Measurements from ENCODE around the gene CXCL3.

CXCL3 gene

DNA sequence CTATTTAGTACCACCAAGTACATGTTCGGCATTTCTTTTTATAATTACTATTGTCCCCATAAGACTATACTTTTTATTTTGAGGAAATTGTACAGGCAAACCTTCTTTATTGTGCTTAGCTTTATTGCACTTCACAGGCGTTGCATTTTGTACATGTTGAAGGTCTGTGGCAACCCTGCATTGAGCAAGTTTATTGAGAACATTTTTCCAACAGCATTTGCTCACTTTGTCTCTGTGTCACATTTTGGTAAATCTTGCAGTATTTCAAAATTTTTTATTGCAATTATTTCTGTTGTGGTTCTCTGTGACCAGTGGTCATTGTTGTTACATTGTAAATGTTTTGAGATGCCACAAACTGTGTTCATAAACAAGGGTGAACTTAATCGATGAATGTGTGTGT is 29.2 kb downstream of the CXCL3 start:
- DNase-seq = no peak

DNA sequence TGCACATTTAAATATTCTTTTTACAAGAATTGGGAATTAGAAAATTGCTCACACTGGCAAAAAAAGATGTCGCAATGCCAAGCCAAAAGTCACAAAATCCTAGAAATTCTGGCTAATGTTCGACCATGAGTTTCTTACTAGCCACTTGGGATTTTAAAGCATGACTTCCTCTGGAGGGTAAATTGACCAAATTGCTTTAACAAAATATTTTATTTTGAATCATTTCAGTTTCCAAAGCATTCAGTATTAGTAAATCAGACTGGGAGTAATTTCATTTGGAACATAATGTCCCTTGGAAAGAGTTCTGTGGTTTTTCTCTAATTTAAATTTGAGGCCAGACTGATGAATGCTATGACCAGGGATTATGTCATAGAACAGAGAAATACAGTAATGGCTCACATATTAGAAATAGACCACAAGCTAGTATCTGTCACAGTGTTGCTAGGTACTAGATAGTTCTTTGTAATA is 32.4 kb downstream of the CXCL3 start:
- no peak for DNase-seq

DNA sequence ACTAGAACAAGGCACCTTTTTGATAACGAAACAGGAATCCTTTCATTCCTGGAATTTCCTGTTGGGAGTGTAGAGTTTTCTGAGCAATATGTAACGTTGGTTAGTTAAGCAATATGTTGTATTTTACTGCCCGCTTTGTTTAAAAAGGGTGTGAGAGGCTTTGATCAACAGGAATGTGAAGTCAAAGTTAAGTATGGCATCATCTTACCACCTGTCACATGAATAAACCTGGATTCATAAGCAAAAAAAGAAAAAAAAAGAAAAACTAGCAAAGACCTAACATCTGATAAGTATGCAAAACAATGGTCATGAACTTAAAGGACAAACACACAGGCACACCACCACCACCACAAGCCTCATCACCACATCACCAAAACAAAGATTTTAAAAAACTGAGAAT is 33.0 kb downstream of the CXCL3 start:
- DNase-seq = no peak

DNA sequence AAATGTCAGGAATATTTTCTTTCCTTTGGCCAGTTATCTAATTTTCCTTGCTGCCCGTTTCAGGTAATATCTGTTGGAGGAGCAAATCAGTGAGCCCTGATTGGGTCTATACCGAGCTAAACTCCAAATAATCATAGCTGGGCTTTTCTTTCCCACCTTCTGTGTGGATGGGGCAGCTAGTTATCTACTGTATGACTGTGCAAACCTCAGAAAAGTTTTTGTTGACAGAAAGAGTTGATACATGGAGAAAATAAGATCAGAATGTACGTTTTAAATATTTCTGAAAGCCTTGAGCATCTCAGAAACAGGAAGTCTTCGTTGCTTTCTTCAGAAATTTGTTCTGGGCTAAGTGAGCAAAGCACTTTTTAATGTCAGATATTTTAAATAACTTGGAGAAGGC is 33.8 kb downstream of the CXCL3 start:
- no peak for DNase-seq

DNA sequence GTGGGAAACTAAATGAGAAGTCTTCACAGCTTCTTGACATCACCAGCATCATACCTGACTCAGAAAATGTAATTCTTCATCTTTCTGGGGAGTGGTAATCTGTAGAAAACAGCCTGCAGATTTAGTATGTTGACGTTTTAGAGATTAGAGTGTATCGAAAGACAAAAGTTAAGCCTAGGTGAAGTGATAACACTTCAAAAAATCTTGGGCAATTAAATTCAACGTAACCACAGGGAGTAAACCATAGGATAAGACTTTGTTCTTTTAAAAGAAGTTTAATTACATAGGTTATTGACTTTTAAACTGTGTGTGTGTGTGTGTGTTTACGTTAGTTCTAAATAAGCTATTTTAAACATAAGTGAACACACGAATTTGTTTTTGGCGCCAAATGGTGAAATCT is 38.2 kb downstream of the CXCL3 start:
- DNase-seq = no peak

DNA sequence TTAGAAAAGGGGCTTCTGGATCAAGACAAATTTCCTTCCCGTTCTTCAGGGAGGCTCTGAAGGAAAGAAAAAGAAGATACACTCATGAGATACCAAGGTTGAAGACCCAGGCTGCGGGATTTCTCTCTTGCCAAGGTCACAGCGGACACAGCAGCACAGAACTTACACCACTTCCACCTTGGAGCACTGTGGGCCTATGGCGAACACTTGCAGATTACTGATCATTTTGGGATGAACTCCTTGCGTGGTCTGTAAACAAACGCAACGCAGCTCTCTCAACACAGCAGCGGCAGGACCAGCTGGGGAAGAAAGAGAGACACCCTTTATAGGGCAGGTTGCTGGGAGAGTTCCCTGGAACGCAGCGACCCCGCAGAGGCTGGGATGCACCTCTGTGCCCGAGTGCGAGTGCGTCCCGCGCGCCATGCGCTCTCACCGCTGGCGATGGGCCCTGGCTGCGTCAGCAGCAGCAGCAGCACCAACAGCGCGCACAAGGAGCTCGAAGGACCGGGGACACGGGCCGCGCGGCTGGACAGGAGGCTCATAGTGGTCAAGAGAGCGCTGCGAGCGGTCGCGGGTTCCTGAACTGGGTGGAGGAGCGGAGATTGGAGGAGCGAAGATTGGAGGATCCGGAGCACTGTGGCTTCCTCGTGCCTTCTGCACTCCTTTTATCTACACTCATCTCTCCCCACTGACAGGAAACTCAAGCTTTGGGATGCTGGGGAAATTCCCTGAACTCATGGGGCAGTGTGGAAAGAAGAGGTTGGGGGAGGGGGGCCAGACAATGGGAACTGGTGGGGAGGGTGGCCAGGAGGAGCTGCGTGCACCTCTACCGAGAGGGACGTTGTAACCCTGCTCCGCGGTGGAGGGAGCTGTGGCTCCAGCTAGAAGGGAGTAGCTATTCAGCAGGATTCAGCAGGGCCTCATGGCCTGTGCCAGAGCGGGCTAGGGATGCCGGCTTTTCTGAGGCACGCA is 40.2 kb downstream of the CXCL3 start, which contains the start of gene CXCL5:
CXCL5 (minus strand) TSS at position 638 of the 972 bp plus-strand sequence; CDS start at position 542, 96 bp downstream.
- no peak for DNase-seq

DNA sequence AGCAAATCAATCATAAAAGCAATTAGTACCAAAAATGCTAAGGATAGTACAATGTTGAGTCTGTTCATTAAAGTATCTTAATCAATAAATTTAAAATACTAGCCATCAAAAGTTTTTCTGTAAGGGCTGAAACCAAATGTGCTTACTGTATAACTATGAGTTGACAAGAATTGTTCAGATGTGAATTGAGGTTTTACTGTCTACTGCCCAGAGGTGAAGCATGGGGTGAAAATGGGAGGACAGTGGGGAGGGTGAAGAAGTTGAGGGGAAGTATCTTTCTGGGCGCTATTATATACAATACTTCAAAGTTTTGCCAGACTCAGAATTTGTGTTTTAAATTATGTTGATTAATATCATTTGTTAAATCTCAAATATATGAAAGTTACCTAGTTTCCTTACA is 46.4 kb downstream of the CXCL3 start:
- no peak for DNase-seq

DNA sequence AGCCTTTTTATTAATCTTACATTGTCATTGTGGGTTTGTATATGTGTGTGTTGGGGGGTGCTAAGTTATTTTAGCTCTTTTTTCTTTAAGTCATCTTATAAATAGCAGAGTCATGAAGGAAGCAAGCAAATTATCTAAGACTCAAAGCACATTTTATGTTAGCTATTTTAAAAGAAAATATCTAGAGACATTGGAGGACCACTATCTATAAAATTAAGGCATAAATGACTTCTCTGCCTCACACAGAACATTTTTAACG is 46.8 kb downstream of the CXCL3 start:
- DNase-seq = no peak

DNA sequence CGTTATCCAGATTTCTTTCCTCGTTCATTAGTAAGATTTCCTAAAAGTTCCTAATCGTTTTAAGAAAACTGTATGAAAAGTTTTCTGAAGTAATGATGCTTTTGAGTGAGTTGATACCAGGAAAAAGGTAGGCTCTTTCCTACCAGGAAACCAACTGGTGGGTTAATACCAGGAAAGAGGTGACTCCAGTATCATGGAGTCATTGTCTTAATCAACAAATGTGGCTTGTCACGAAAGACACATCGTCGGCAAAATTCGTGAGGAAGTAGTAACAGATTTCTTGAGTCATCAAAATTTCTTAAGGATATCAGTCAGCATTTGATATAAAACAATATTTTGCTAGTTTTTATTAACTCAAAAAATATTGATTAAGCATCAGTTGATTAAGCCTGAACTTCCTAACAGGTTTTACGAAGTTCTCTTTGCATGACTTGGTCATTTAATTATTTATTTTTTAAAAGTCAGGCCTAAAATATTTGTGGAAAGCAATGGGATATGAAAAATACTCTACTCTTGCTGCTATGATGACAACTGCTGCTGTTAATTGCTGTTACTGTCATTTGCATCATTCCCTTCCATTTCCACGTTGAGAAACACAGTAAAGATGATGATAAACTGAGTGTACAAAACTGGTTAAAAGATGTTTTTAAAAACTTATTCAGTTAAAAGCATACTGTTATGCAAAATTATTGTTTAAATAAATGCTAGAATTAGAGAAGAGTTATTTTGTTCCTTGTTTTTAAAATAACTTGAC is 47.3 kb downstream of the CXCL3 start:
- DNase-seq = no peak

DNA sequence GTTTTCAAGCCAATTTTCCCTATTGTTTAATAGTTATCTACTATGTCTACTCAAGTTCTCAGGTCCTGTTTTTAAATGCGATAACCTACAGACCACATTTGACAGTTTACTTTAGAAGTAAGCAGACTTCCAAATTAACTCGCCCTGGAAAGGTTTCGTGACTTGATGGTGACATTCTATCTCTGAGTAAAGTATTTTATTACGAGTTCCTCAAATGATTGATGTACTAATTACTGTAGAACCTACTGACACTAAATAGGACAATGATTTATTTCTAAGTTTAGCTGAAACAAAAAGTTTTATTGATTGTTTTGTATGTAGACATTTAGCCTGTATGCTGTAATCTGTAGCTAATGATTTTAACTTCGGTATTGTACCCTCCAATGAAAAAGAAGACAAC is 48.6 kb downstream of the CXCL3 start:
- DNase-seq = no peak

DNA sequence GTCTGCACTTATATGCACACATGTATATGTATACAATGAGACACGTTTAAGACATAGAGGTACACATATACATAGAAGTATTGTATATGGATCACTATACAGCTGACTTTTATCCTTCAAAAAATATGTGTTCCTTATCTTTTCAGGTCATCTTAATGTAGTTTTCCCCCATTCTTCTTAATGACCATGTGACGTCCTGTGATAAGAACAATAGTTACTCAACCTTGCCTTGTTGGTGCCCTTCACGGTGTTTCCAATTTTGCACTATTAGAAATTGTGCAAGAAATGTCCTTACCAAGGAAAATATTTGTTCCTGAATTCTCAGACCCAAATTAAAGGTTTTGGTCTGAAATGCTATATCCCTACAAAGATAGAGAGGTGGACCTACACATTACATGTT is 49.5 kb downstream of the CXCL3 start:
- no peak for DNase-seq

DNA sequence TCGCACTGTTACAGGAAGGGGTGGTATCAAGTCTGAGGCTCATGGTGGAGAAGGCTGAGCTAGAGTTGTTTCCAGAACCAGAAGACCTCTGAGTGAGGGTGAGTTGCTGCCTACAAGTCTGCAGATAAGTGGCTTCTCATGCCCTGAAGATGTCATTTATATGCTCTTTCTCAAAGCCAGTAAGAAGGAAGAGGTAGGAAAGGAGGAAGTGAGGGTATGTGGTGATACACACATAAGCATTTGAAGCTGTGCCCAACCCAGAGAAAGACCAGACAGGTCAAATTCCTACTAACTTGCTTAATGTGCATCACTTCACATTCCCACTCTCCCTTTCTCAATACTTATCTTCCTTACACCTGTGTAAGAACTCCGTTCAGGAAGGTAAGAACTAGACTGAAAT is 50.4 kb downstream of the CXCL3 start, which contains the start of gene PPBP:
PPBP (minus strand) TSS at position 130 of the 400 bp plus-strand sequence; CDS start at position 43, 87 bp downstream.
- no peak for DNase-seq
